Measurements from ENCODE around the gene L3MBTL2.
A peak's percentile ranks its signal among the peaks of the same experiment; 100 is the strongest.

L3MBTL2 gene

GRCh38 chr22:41215409-41215808 lies 10.3 kb downstream of the L3MBTL2 start:
- no peak for DNase-seq (ENCODE audit: low read depth in 2 of 2)

DNA sequence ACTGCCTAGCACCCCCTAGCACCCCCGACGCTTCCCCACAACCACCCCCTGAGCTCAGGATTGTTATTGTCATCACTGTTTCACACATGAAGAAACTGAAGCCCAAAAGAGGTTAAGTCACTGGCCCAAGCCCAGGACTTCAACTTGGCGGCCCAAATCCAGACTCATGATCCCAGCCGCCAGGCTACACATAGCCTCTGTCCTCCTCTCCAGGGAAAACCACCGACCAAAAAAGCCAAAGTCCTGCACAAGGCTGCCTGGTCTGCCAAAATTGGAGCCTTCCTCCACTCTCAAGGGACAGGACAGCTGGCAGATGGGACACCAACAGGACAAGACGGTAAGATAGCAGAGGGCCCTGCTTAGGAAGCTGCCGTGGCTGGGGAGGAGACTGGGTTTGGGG lies 10.8 kb downstream of the L3MBTL2 start:
- DNase-seq (ENCODE audit: low read depth in 2 of 2) = no peak

DNA sequence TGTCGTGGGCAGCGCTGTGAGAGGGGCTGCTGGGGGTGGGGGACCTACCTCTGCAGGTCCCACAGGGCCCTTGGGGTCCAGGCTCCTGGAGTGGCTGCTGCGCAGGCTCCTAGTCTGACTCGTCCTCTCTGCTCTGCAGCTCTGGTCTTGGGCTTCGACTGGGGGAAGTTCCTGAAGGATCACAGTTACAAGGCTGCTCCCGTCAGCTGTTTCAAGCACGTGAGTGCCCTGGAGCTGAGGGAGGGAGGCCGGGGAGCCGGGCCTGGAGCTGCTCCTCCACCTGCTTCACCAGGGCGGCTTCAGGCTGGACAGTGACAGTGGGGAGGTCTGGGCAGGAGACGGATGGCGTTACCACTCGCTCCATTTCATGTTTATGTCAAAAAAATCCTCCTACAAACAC lies 11.9 kb downstream of the L3MBTL2 start:
- no peak for DNase-seq (ENCODE audit: low read depth in 2 of 2)

DNA sequence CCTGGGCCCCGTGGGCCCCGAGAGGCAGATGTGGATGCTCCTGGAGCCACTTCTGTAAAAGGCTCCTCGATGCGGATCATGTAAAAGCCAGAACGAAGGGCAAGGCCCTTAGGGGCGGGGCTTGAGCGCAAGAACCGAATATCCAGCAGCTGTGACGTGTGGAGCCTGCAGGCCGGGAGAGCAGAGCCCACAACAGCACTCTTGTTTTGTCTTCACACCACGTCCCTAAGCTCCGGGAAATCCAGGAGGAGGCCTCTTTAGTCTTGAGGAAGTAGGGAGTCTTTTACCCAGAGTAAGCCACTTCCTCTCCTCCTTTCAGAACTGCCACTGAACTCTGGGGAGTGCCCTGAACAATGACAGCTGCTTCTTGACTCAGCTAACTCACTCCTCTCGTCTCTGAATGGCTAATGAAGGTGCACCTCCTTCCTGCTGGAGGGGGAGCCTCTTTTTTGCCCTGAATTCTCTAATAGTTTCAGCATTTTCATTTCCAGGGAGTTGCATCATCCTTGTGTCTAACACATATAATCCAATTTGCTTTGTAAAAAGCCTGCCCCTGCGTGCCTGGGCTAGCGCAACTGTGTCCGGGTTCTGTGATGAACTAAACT lies 12.5 kb downstream of the L3MBTL2 start:
- DNase-seq (ENCODE audit: low read depth in 2 of 2) = peak in 1 of 2 donors; percentile 16

DNA sequence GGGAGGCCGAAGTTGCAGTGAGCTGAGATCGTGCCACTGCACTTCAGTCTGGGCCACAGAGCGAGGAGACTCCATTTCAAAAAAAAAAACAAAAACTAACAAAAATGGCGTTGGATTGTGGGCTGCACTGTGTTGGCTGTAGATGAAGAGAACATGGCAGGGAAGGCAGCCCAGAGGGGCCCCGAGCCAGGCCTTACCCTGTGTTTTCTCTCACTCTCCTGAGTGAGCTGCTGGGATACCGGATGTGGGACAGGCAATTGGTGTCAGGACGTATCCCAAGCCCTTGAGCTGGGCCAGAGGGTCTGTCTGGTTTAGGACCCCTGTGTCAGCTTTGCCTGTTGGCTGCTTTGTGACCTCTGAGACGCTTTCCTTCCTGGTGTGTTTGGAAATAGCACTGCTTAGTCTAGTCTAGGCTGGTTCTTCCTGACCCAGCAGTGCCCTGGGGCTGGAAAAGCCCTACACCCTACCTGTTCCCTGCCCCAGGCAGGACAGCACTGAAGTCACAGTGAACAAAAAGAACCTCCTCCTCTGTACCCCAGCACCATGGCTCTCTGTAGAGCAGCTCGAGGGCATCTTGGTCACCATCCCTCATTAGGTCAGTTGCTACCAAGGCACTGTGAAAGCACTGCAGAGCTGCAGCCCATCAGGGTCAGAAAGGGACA lies 17.9 kb downstream of the L3MBTL2 start:
- no peak for DNase-seq (ENCODE audit: low read depth in 2 of 2)

GRCh38 chr22:41223535-41223934 lies 18.4 kb downstream of the L3MBTL2 start:
- no peak for DNase-seq (ENCODE audit: low read depth in 2 of 2)

DNA sequence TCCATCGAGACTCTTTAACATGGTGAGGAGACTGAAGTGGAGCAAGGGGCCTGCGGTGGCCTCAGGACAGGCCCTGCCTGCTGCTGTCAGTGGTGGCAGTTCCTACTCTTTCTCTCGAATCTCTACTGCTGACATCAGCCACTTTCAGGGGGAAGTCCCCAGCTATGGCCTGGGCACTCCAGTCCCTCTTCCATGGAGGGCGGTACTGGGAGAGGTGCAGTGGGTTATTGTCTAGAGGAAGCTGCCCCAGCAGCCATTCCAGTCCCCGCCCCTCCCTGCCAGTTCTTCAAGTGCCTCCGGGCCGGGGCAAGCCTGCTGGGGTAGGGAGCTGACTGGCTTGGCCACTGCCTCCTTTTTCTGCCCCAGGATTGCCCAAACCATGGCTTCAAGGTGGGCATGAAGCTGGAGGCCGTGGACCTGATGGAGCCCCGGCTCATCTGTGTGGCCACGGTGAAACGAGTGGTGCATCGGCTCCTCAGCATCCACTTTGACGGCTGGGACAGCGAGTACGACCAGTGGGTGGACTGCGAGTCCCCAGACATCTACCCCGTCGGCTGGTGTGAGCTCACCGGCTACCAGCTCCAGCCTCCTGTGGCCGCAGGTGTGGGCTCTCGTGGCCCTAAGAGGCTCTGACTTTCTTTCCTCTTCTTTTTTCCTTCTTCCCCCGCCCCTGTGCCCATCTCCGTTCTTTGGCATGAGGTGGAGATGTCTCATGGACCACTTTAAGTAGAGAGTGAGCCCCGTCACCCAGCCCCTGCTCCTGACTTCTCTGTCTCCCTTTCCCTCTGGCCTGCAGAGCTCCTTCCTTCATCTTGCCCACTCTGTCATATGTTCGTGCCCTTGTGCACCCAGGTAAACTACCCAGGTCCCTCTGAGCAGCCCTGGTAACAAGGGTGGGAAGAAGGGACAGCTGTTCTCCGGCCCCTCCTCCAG lies 21.9 kb downstream of the L3MBTL2 start:
- no peak for DNase-seq (ENCODE audit: low read depth in 2 of 2)

GRCh38 chr22:41229215-41229614 lies 24.1 kb downstream of the L3MBTL2 start:
- DNase-seq (ENCODE audit: low read depth in 2 of 2) = no peak

- DNase-seq (ENCODE audit: low read depth in 2 of 2) = no peak
Observed at GRCh38 chr22:41229730-41230400, 24.8 kb downstream of the L3MBTL2 start.

- no peak for DNase-seq (ENCODE audit: low read depth in 2 of 2)
Observed at GRCh38 chr22:41230401-41230785, 25.3 kb downstream of the L3MBTL2 start.

DNA sequence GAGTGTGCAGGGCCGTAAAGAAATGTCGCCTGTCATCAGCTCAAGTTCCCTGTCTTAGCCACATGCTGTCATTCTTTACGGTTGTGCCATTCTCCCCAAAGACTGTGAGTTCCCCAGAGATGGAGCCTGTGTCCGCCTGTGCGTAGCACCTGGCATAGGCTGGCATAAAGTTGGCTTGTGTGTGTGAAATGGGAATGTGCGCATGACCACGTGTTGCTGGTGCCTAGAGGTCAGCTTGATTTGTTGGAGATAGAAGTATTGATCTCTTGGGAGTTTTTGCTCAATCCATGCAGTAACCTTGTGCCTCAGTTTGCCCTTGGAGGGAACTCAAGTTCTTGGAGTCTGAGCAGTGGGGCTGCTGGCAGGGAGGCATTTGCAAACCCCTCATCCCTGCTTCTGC lies 26.3 kb downstream of the L3MBTL2 start:
- no peak for DNase-seq (ENCODE audit: low read depth in 2 of 2)

GRCh38 chr22:41234815-41235695 lies 29.9 kb downstream of the L3MBTL2 start:
- no peak for DNase-seq (ENCODE audit: low read depth in 2 of 2)

DNA sequence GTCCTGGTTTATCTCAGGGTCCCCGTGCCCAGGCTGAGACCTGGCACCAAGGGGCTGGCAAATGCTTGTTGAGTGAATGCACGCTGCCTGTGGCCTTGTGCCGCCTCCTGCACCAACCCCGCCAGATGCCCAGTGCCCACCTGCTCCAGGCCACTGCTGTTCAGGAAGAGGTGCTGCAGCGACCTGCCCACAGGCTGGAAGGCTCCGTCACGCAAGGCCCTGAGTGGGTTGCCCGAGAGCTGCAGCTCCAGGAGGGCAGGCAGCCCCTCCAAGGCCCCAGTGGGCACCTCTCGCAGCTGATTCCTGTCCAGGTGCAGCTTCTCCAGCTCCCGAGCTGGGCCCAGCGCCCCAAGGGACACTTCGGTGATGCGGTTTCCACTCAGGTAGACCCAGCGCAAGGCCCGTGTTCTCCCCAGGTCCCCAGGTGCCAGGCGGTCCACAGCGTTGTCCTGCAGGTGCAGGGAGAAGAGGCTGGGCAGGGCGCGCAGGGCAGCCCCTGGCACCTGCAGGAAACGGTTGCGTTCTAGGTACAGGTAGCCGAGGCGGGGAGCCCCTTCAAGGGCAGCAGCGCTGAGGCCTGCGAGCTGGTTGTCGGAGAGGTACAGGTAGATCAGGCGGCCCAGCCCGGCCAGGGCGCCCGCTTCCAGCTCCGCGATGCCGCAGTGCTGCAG lies 32.1 kb downstream of the L3MBTL2 start:
- DNase-seq (ENCODE audit: low read depth in 2 of 2) = no peak

GRCh38 chr22:41237707-41238569 lies 32.8 kb downstream of the L3MBTL2 start:
- peak; percentile 64 to 68 for DNase-seq (ENCODE audit: low read depth in 2 of 2)

DNA sequence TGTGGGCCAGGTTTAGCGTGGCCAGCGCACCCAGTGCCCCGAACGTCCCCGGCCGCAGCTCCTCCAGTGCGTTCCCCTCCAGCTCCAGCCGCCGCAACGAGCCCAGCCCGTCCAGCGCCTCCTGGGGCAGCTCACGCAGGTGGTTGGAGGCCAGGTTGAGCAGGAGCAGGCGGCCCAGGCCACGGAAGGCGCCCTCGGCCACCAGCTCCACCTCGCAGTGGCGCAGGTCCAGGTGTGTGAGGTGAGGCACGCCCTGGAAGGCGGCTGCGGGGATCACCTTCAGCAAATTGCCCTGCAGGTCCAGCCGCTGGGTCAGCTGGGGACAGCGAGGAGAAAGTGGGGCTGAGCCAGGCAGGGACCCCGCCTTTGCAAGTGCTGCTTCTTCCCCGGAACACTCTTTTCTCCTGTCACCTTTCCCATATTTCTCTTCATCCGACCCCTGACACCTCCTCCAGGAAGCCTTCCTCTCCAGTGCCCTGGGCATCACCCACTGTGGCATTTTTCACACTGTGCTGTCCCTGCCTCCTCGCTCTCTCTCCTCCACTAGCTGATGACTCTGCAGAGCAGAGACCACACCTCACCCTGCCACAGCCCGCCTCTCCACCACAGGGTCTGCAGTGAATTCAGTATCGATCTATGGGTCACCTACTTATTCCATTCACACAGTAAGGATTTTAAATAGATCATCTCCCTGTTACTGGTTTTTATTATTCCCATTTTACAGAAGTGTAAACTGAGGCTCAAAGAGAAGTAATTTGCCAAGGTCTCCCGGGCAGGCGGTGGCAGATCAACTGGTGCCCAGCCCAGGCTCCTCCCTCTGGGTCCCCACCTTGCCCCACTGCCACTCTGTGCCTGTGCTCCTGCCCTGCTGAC lies 33.7 kb downstream of the L3MBTL2 start:
- DNase-seq (ENCODE audit: low read depth in 2 of 2) = no peak

- DNase-seq (ENCODE audit: low read depth in 2 of 2) = no peak
Observed at GRCh38 chr22:41239443-41240128, 34.5 kb downstream of the L3MBTL2 start.

DNA sequence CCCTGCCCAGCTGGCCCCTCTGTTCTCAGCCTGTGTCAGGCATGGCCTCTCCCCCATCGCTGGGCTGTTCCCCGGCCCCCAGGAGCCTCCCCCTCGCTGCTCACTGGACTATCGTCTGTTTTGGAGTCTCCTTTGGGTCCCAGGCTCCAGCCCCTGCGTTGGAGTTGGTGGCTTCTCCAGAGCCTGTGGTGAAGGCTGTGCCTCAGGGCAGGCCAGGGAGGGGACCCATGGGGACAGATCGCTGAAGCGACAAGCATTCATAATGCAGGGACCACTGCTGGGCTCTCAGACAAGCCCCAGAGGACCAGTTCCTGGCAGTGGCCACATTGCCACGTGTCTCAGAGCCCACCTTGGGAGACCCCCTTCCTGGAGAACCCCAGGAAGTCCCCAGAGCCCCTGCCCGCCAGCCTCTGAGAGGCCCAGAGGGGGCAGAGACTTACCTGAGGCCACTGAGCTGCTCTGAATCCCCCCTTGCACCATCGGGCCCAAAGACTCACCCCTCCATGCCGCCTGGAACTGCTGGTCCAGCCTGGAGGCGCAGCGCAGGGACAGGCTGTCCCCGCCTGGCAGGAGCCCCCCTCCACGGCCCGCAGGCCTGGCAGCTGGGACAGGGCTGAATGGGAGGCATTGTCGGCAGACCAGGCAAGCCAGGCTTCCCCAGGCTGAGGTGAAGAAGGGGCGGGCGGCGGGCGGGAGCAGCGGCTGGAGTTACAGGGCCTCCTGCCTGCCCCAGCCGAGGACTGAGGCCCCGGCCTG lies 35.4 kb downstream of the L3MBTL2 start, which contains the start of gene CHADL:
CHADL (minus strand) TSS at position 555 of the 756 bp plus-strand sequence; CDS start at position 505, 50 bp downstream.
- no peak for DNase-seq (ENCODE audit: low read depth in 2 of 2)
